Stimulated activated CD4-positive, alpha-beta T cell treated with anti-CD3 and anti-CD28 coated beads, Interleukin-15, amount 100 ng/mL, for 1 hour (primary cell): ENCODE results near the gene SLC26A6.

Experiments used
- DNase-seq, 2 donors: peaks; one replicate each; pipeline ENCODE4 v3.0.0-alpha.2; 2020; ENCODE audit warnings: low read depth in 1 of 2, low spot score in 1 of 2

The SLC26A6 gene

GRCh38 chr3:48662145-48662752, 27.0 kb upstream of the SLC26A6 start:
- no peak for DNase-seq

- peak; percentile 48 to 68 for DNase-seq
Measured at GRCh38 chr3:48661501-48662144, 26.4 kb upstream of the SLC26A6 start.

GRCh38 chr3:48660800-48661400, 25.6 kb upstream of the SLC26A6 start:
- DNase-seq, result no peak

GRCh38 chr3:48656841-48657281, 21.6 kb upstream of the SLC26A6 start:
- no peak for DNase-seq

GRCh38 chr3:48656061-48656840, 21.0 kb upstream of the SLC26A6 start:
- peak; percentile 75 to 79 for DNase-seq

- peak; percentile 22 to 23 for DNase-seq
Measured at GRCh38 chr3:48655606-48656005, 20.3 kb upstream of the SLC26A6 start.

GRCh38 chr3:48655063-48655462, 19.8 kb upstream of the SLC26A6 start:
- DNase-seq, result no peak

- no peak for DNase-seq
Measured at GRCh38 chr3:48652923-48653715, 17.9 kb upstream of the SLC26A6 start.

GRCh38 chr3:48651771-48652170, 16.5 kb upstream of the SLC26A6 start:
- DNase-seq, result no peak

GRCh38 chr3:48650723-48651122, 15.5 kb upstream of the SLC26A6 start:
- DNase-seq, result no peak

GRCh38 chr3:48648188-48648850, 13.1 kb upstream of the SLC26A6 start:
- DNase-seq, result no peak

- DNase-seq, result no peak
Measured at GRCh38 chr3:48647714-48648113, 12.5 kb upstream of the SLC26A6 start.

GRCh38 chr3:48644898-48645760, 9.9 kb upstream of the SLC26A6 start:
- DNase-seq, result no peak

- no peak for DNase-seq
Measured at GRCh38 chr3:48642605-48643004, 7.3 kb upstream of the SLC26A6 start.

- no peak for DNase-seq
Measured at GRCh38 chr3:48641396-48641795, 6.1 kb upstream of the SLC26A6 start.

- no peak for DNase-seq
Measured at GRCh38 chr3:48639944-48640606, 4.8 kb upstream of the SLC26A6 start.

GRCh38 chr3:48637305-48637704, 2.0 kb upstream of the SLC26A6 start:
- DNase-seq, result no peak

GRCh38 chr3:48636149-48636655, 941 bp upstream of the SLC26A6 start:
- DNase-seq, result no peak
